Neural cell (in vitro differentiated cells): ENCODE results near the gene HELLS. TPM values are rescaled to one million over a fixed set of nuclear protein-coding genes. Genes with fewer than 3 reads are reported as not detected.

ENCODE experiments used
- H2AFZ ChIP-seq: fragments of 200-600, 300-800 bp; sonication (generic), shearing (Covaris generic); 2 replicates; pipeline ENCODE4 v1.6.0; 2014; ENCODE audit warnings: low read depth, mild to moderate bottlenecking, antibody characterized with exemption, low read length, moderate library complexity
- H3F3A ChIP-seq: fragments of 200-600 bp; shearing (Covaris generic); 2 replicates; pipeline ENCODE4 v1.6.1; 2016; ENCODE audit warnings: mild to moderate bottlenecking, moderate library complexity, mixed read lengths, antibody characterized with exemption, low read length; ENCODE audit not compliant: insufficient read depth, poor library complexity, severe bottlenecking
- H3K27ac ChIP-seq: fragments of 200-600, 300-800 bp; sonication (generic), shearing (Covaris generic); 2 replicates; pipeline ENCODE4 v1.5.1; 2014; ENCODE audit warnings: mild to moderate bottlenecking, low read length, moderate library complexity
- H3K27me3 ChIP-seq: fragments of 300-800, 200-600 bp; sonication (generic), shearing (Covaris generic); 2 replicates; pipeline ENCODE4 v1.6.0; 2014; ENCODE audit warnings: mild to moderate bottlenecking, low read depth, low read length, moderate library complexity; ENCODE audit not compliant: insufficient read depth
- H3K36me3 ChIP-seq: fragments of 300-800, 200-600 bp; sonication (generic), shearing (Covaris generic); 2 replicates; pipeline ENCODE4 v1.5.1; 2014; ENCODE audit warnings: mild to moderate bottlenecking, antibody characterized with exemption, low read length, moderate library complexity; ENCODE audit not compliant: insufficient read depth
- H3K4me2 ChIP-seq: fragments of 300-800, 200-600 bp; sonication (generic), shearing (Covaris generic); 2 replicates; pipeline ENCODE4 v1.6.0; 2014; ENCODE audit warnings: mild to moderate bottlenecking, low read length
- H3K4me3 ChIP-seq: fragments of 300-800, 200-600 bp; sonication (generic), shearing (Covaris generic); 2 replicates; pipeline ENCODE4 v1.5.1; 2014; ENCODE audit warnings: mild to moderate bottlenecking, low read length, moderate library complexity
- H3K79me2 ChIP-seq: fragments of 200-600 bp; shearing (Covaris generic); replicated peaks from 2 replicates; pipeline ENCODE4 v1.6.0; 2014; ENCODE audit warnings: mild to moderate bottlenecking, low read length, moderate library complexity; ENCODE audit not compliant: insufficient read depth
- H3K9ac ChIP-seq: fragments of 300-800, 200-600 bp; sonication (generic), shearing (Covaris generic); 2 replicates; pipeline ENCODE4 v1.6.1; 2016; ENCODE audit warnings: mild to moderate bottlenecking, low read length, mixed read lengths
- H3K9me2 ChIP-seq: fragments of 200-600 bp; shearing (Covaris generic); 2 replicates; pipeline ENCODE4 v1.6.1; 2016; ENCODE audit warnings: mild to moderate bottlenecking, low read length, mixed read lengths; ENCODE audit not compliant: insufficient read depth
- H3K9me3 ChIP-seq: fragments of 200-600, 300-800 bp; sonication (generic), shearing (Covaris generic); 2 replicates; pipeline ENCODE4 v1.6.1; 2016; ENCODE audit warnings: mild to moderate bottlenecking, mixed run types, low read length, moderate library complexity, mixed read lengths
- H4K20me1 ChIP-seq: fragments of 200-600 bp; shearing (Covaris generic); 2 replicates; pipeline ENCODE4 v1.6.1; 2016; ENCODE audit warnings: mild to moderate bottlenecking, mixed run types; ENCODE audit not compliant: insufficient read depth
- CTCF ChIP-seq: fragments of 450-650 bp; IDR thresholded peaks from 2 replicates; pipeline ENCODE4 v1.5.1; 2014; ENCODE audit warnings: antibody characterized with exemption, mild to moderate bottlenecking, moderate library complexity; ENCODE audit not compliant: poor library complexity, severe bottlenecking
- EP300 ChIP-seq: fragments of 450-650 bp; conservative IDR thresholded peaks from 2 replicates; pipeline ENCODE4 v1.6.1; 2014; ENCODE audit warnings: antibody characterized with exemption, mild to moderate bottlenecking, moderate library complexity; ENCODE audit not compliant: poor library complexity, severe bottlenecking
- EZH2 ChIP-seq: fragments of 200-600, 300-800 bp; shearing (Covaris generic), sonication (generic); IDR thresholded peaks from 2 replicates; pipeline ENCODE4 v1.6.1; 2014; ENCODE audit warnings: antibody characterized with exemption, low read length, borderline replicate concordance, mild to moderate bottlenecking; ENCODE audit not compliant: insufficient read depth, poor library complexity, severe bottlenecking
- MXI1 ChIP-seq: fragments of 450-650 bp; conservative IDR thresholded peaks from 2 replicates; pipeline ENCODE4 v1.6.1; 2014; ENCODE audit warnings: antibody characterized with exemption, mild to moderate bottlenecking; ENCODE audit not compliant: poor library complexity, severe bottlenecking
- POLR2AphosphoS5 ChIP-seq: IDR thresholded peaks from 2 replicates; pipeline ENCODE4 v1.6.1; 2012
- RAD21 ChIP-seq: fragments of 450-650 bp; conservative IDR thresholded peaks from 2 replicates; pipeline ENCODE4 v1.6.1; 2014; ENCODE audit warnings: antibody characterized with exemption, mild to moderate bottlenecking, moderate library complexity
- REST ChIP-seq: IDR thresholded peaks from 2 replicates; pipeline ENCODE4 v1.6.1; 2012; ENCODE audit warnings: borderline replicate concordance
- SMC3 ChIP-seq: fragments of 450-650 bp; conservative IDR thresholded peaks from 2 replicates; pipeline ENCODE4 v1.6.1; 2014; ENCODE audit warnings: antibody characterized with exemption, mild to moderate bottlenecking, moderate library complexity; ENCODE audit not compliant: poor library complexity
- TAF1 ChIP-seq: IDR thresholded peaks from 2 replicates; pipeline ENCODE4 v1.6.1; 2012; ENCODE audit warnings: low read depth
- polyA plus RNA-seq: library from polyadenylated mRNA; depleted of rRNA; stranded (reverse); fragments of >200 nt; gene quantifications from 2 replicates; pipeline ENCODE4 v1.2.3, GENCODE V29; 2014

Gene HELLS
- polyA plus RNA-seq, 1 donor from 2014 or later = 12.3 TPM

- no peaks in the 10 kb centered on the region for H3K36me3 ChIP-seq
- no peak for TF ChIP-seq EP300
- TF ChIP-seq REST = no peak
- no peak for TF ChIP-seq SMC3
- TF ChIP-seq RAD21 = no peak
- no peak for TF ChIP-seq CTCF
- no peak for TF ChIP-seq MXI1
- no peak for TF ChIP-seq TAF1
- no peak for TF ChIP-seq EZH2
- TF ChIP-seq POLR2AphosphoS5 = no peak
- no peaks in the 10 kb centered on the region for H3K9me2 ChIP-seq
Measured at GRCh38 chr10:94602729-94603515, 57.3 kb downstream of the HELLS start.

GRCh38 chr10:94607111-94607510 is 61.5 kb downstream of the HELLS start:
- no peaks in the 10 kb centered on the region for H3K9me3 ChIP-seq
- TF ChIP-seq CTCF (no peak), EZH2 (no peak), EP300 (no peak), MXI1 (no peak), RAD21 (no peak), TAF1 (no peak), REST (no peak)
- no peak overlapping the region for H3K4me2 ChIP-seq
- H4K20me1 ChIP-seq = no peaks in the 10 kb centered on the region
- no peak overlapping the region for H2AFZ ChIP-seq
- H3F3A ChIP-seq = no peaks in the 10 kb centered on the region
- no peaks in the 10 kb centered on the region for H3K9me2 ChIP-seq
- H3K9ac ChIP-seq = no peak overlapping the region
- H3K27me3 ChIP-seq = no peaks in the 10 kb centered on the region
- no peaks in the 10 kb centered on the region for H3K79me2 ChIP-seq
- no peak overlapping the region for H3K27ac ChIP-seq
- H3K4me3 ChIP-seq = no peak overlapping the region
- no peaks in the 10 kb centered on the region for H3K36me3 ChIP-seq

More at GRCh38 chr10:94602729-94603515, 57.3 kb downstream of the HELLS start:
- H3K4me2 ChIP-seq = no peak overlapping the region
- no peak overlapping the region for H3K4me3 ChIP-seq
- H3K27me3 ChIP-seq = no peaks in the 10 kb centered on the region
- no peaks in the 10 kb centered on the region for H3F3A ChIP-seq
- no peaks in the 10 kb centered on the region for H3K79me2 ChIP-seq
- H3K27ac ChIP-seq = no peak overlapping the region
- no peak overlapping the region for H2AFZ ChIP-seq
- no peaks in the 10 kb centered on the region for H4K20me1 ChIP-seq
- H3K9ac ChIP-seq = no peak overlapping the region
- no peaks in the 10 kb centered on the region for H3K9me3 ChIP-seq
